GM12892 (cell line): ENCODE data around the gene MGAM2. TPM values are rescaled to one million over a fixed set of nuclear protein-coding genes. Genes with fewer than 3 reads are reported as not detected.
"Not testable (repeated sequence)": the region's sequence is repeated elsewhere in the genome, so short reads cannot be mapped to it uniquely, and the experiment has no call there.

ENCODE experiments used
- DNase-seq: peaks from one replicate; pipeline ENCODE4 v3.0.0; 2011; ENCODE audit not compliant: insufficient read length
- FAIRE-seq: peaks from 2 replicates; lab custom pipeline; 2011; peaks lifted over from hg19 to GRCh38; lab: Jason Lieb, UNC
- POLR2A ChIP-seq: IDR thresholded peaks from 2 replicates; pipeline ENCODE4 v1.6.1; 2011; ENCODE audit warnings: low read depth, low read length, control low read depth
- POLR2AphosphoS5 ChIP-seq: IDR thresholded peaks from 2 replicates; pipeline ENCODE4 v1.6.1; 2011; ENCODE audit warnings: low read depth, low read length, control low read depth
- TAF1 ChIP-seq: IDR thresholded peaks from 2 replicates; pipeline ENCODE4 v1.6.1; 2011; ENCODE audit warnings: low read depth, mild to moderate bottlenecking, control low read depth, low read length, borderline replicate concordance
- polyA plus RNA-seq: library from polyadenylated mRNA; unstranded; fragments of >200 nt; gene quantifications from one replicate; pipeline ENCODE4 v1.2.1, GENCODE V29; 2012; ENCODE audit warnings: missing spikeins, inconsistent platforms; ENCODE audit not compliant: missing spikeins

The MGAM2 gene
- polyA plus RNA-seq: not detected

GRCh38 chr7:142111499-142111898 is at the start of gene MGAM2:
MGAM2 (plus strand) TSS chr7:142111718; CDS start chr7:142116874, 5,156 bp downstream.
- TF ChIP-seq TAF1: no peak
- TF ChIP-seq POLR2A: no peak
- no peak for TF ChIP-seq POLR2AphosphoS5
- FAIRE-seq (no peak), DNase-seq (no peak)

GRCh38 chr7:142063551-142064442 is 47.7 kb upstream of the MGAM2 start:
- no peak for DNase-seq
- TF ChIP-seq POLR2AphosphoS5 (no peak), POLR2A (no peak), TAF1 (no peak)
- FAIRE-seq: no peak

DNA sequence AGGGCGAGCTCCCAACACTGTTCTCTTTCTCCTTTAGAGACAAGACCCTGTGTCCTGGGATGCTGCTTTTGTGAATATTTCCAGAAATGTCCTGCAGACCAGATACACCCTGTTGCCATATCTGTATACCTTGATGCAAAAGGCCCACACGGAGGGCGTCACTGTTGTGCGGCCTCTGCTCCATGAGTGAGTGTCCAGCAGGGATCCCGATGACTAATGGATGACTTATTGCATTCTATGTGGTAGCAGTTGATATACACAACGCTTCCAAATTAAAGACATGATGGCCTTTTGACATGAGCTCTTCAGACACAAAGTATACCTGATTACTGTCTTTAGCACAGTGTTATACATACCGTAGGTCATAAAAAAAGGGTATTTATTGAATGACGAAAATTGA is 45.0 kb upstream of the MGAM2 start:
- TF ChIP-seq TAF1 (no peak), POLR2A (no peak), POLR2AphosphoS5 (no peak)
- FAIRE-seq (no peak), DNase-seq (no peak)

GRCh38 chr7:142077762-142078161 is 33.8 kb upstream of the MGAM2 start:
- TF ChIP-seq POLR2AphosphoS5 (no peak), TAF1 (no peak), POLR2A (no peak)
- FAIRE-seq (no peak), DNase-seq (no peak)

DNA sequence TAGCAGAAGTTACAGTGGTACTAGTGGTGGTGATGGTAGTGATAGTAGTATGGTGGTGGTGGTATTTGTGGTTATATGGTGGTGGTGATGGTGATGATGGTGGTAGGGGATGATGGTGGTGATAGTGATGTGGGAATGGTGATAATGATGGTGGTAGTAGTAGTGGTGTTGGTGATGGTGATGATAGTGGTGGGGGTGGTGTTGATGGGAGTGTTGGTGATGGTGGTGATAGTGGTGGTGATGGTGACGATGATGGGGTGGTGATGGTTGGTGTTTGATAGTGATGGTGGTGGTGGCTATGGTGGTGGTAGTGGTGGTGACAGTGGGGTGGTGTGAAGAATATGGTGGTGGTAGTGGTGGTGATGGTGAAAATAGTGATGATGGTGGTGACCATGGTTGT is 27.9 kb upstream of the MGAM2 start:
- no peak for FAIRE-seq
- TF ChIP-seq POLR2AphosphoS5 (no peak), POLR2A (no peak), TAF1 (no peak)
- no peak for DNase-seq

GRCh38 chr7:142085428-142085827 is 26.1 kb upstream of the MGAM2 start:
- FAIRE-seq (no peak), DNase-seq (no peak)
- TF ChIP-seq TAF1 (no peak), POLR2AphosphoS5 (no peak), POLR2A (no peak)

- TF ChIP-seq POLR2A (no peak), TAF1 (no peak), POLR2AphosphoS5 (no peak)
- DNase-seq (no peak), FAIRE-seq (no peak)
Measured at GRCh38 chr7:142088022-142088714, 23.4 kb upstream of the MGAM2 start.

DNA sequence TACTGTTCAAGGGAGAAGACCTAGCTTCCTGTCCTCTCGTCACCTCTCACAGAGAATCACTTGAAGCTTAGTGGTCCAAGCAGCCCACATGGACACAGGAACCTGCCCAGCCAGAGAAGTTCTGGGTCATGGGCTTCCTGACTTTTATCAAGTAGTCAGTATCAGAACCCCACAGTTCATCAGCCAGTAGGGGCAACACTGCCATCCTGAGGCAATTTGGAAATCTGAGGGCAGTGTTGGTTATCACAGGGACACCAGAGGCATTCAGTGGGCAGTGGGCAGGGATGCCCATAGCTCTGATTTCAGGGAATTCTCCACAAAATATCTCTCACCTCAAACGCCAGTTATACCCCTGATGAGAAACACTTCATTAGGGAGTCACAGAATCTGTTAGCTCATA is 22.5 kb upstream of the MGAM2 start:
- no peak for TF ChIP-seq POLR2A
- no peak for TF ChIP-seq POLR2AphosphoS5
- TF ChIP-seq TAF1: no peak
- FAIRE-seq: no peak
- no peak for DNase-seq

DNA sequence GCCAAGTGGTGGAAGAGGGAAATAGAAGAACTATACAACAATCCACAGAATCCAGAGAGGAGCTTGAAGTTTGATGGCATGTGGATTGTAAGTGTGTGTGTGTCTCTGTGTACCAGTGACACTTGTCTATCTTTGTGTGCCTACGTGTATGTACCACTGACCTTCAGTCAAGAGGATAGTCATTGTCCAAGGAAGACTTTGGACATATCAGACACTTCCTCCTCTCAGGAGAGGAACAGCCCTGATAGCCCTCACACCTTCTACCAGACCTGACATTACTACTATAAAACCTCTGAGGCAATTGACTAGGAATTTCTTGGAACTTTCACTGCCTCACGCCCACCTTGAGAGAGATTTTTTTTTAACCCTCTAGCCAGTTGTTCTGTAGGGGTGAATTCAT is 19.6 kb upstream of the MGAM2 start:
- FAIRE-seq: no peak
- no peak for DNase-seq
- TF ChIP-seq POLR2A (no peak), POLR2AphosphoS5 (no peak), TAF1 (no peak)

- TF ChIP-seq TAF1 (no peak), POLR2A (no peak), POLR2AphosphoS5 (no peak)
- DNase-seq (no peak), FAIRE-seq (no peak)
Measured at GRCh38 chr7:142094861-142095260, 16.7 kb upstream of the MGAM2 start.

GRCh38 chr7:142097571-142097970 is 13.9 kb upstream of the MGAM2 start:
- DNase-seq: no peak
- no peak for FAIRE-seq
- TF ChIP-seq TAF1 (no peak), POLR2A (no peak), POLR2AphosphoS5 (no peak)

GRCh38 chr7:142098004-142098403 is 13.5 kb upstream of the MGAM2 start:
- TF ChIP-seq POLR2A (no peak), TAF1 (no peak), POLR2AphosphoS5 (no peak)

GRCh38 chr7:142099347-142099746 is 12.2 kb upstream of the MGAM2 start:
- FAIRE-seq, DNase-seq: not testable (repeated sequence)

More at GRCh38 chr7:142098004-142098403, 13.5 kb upstream of the MGAM2 start:
- DNase-seq (no peak), FAIRE-seq (no peak)
